Fibroblast of pulmonary artery (primary cell): ENCODE measurements around the gene ITGB5.

Experiments used
- DNase-seq: peaks from one replicate; pipeline ENCODE4 v3.0.0-alpha.2; 2010; ENCODE audit warnings: low read depth
- H3K4me3 ChIP-seq: replicated peaks from 2 replicates; pipeline ENCODE4 v1.5.1; 2011; ENCODE audit warnings: low read depth, mild to moderate bottlenecking, control low read depth, low read length, moderate library complexity
- CTCF ChIP-seq: IDR thresholded peaks from 2 replicates; pipeline ENCODE4 v1.5.1; 2011; ENCODE audit warnings: mild to moderate bottlenecking, control low read depth, low read length, inconsistent platforms; ENCODE audit errors: missing control alignments

Gene ITGB5

GRCh38 chr3:124860599-124860998 is 26.6 kb downstream of the ITGB5 start:
- DNase-seq = peak; percentile 98
- TF ChIP-seq CTCF = no peak
- no peak overlapping the region for H3K4me3 ChIP-seq

- H3K4me3 ChIP-seq = no peak overlapping the region
- TF ChIP-seq CTCF = no peak
- DNase-seq = peak; percentile 75
These were observed 28.1 kb downstream of the ITGB5 start for GRCh38 chr3:124859025-124859424.

GRCh38 chr3:124858275-124858674 is 28.9 kb downstream of the ITGB5 start:
- no peak overlapping the region for H3K4me3 ChIP-seq
- DNase-seq = peak; percentile 76
- TF ChIP-seq CTCF = no peak

- H3K4me3 ChIP-seq = no peak overlapping the region
- DNase-seq = no peak
- TF ChIP-seq CTCF = no peak
These were observed 30.5 kb downstream of the ITGB5 start for GRCh38 chr3:124856677-124857076.

- DNase-seq = no peak
- H3K4me3 ChIP-seq = no peak overlapping the region
- TF ChIP-seq CTCF = no peak
These were observed 33.2 kb downstream of the ITGB5 start for GRCh38 chr3:124854009-124854408.

GRCh38 chr3:124853446-124853845 is 33.7 kb downstream of the ITGB5 start:
- no peak for TF ChIP-seq CTCF
- H3K4me3 ChIP-seq = no peak overlapping the region
- DNase-seq = no peak

- no peak overlapping the region for H3K4me3 ChIP-seq
- TF ChIP-seq CTCF = no peak
- DNase-seq = no peak
These were observed 35.3 kb downstream of the ITGB5 start for GRCh38 chr3:124851905-124852304.
